Urinary bladder (tissue), 4 donors: ENCODE data around the gene CRY2. TPM values are rescaled to one million over a fixed set of nuclear protein-coding genes. Genes with fewer than 3 reads are reported as not detected.

Experiments
- DNase-seq: peaks from one replicate; pipeline ENCODE4 v3.0.0-alpha.2; 2015; ENCODE audit errors: extremely low spot score
- H3K27ac ChIP-seq: one replicate; pipeline ENCODE4 v1.5.1; 2013; ENCODE audit warnings: low read depth, mild to moderate bottlenecking, moderate library complexity
- H3K36me3 ChIP-seq: one replicate; pipeline ENCODE4 v1.6.1; 2013; ENCODE audit warnings: mild to moderate bottlenecking, moderate library complexity; ENCODE audit not compliant: insufficient read depth
- H3K4me1 ChIP-seq: one replicate; pipeline ENCODE4 v1.6.1; 2013; ENCODE audit warnings: mild to moderate bottlenecking, moderate library complexity; ENCODE audit not compliant: insufficient read depth
- H3K4me3 ChIP-seq: one replicate; pipeline ENCODE4 v1.5.1; 2013; ENCODE audit warnings: low read depth, low read length
- WGBS: extraction: QIAGEN DNeasy Blood & Tissue Kit; methylation state at CpG from one replicate; pipeline ENCODE4 v1.1.7; 2013; 5-methylcytosine and 5-hydroxymethylcytosine counted together
- polyA plus RNA-seq: library from polyadenylated mRNA; stranded (reverse); fragments of 200-250 nt; gene quantifications from one replicate; pipeline ENCODE4 v1.2.3, GENCODE V29; 2013
- total RNA-seq: library from RNA; depleted of rRNA; stranded (reverse); fragments of >200 nt; gene quantifications from one replicate; pipeline ENCODE4 v1.2.3, GENCODE V29; 2014
- donor health status: healthy with polysubstance abuse.
- donor health status: healthy.

Gene CRY2
- total and polyA plus RNA-seq, 2 donors, result 31.0 to 32.4 TPM

GRCh38 chr11:45847911-45848316 is 639 bp downstream of the CRY2 start:
- peak overlapping the region; percentile 60 for H3K4me3 ChIP-seq
- peak overlapping the region; percentile 89 for H3K27ac ChIP-seq
- WGBS, result under 1% methylated on average over 16 of the region's 16 CpGs
- no peak for DNase-seq
- no peaks in the 10 kb centered on the region for H3K36me3 ChIP-seq
- H3K4me1 ChIP-seq, result no peaks in the 10 kb centered on the region

- H3K4me1 ChIP-seq, result no peaks in the 10 kb centered on the region
- no peak for DNase-seq
- WGBS, result 45% methylated on average over 8 of the region's 8 CpGs
- no peak overlapping the region for H3K27ac ChIP-seq
- H3K36me3 ChIP-seq, result no peaks in the 10 kb centered on the region
- H3K4me3 ChIP-seq, result peak overlapping the region; percentile 60
Measured at GRCh38 chr11:45848654-45849081, 1.4 kb downstream of the CRY2 start.

GRCh38 chr11:45850446-45850845 is 3.2 kb downstream of the CRY2 start:
- no peaks in the 10 kb centered on the region for H3K36me3 ChIP-seq
- no peaks in the 10 kb centered on the region for H3K4me1 ChIP-seq
- WGBS, result 67% methylated on average over 2 of the region's 2 CpGs
- H3K27ac ChIP-seq, result no peak overlapping the region
- DNase-seq, result no peak
- H3K4me3 ChIP-seq, result no peak overlapping the region

- Histone ChIP-seq H3K4me1 (no peaks in the 10 kb centered on the region), H3K27ac (no peak overlapping the region), H3K36me3 (peaks cover 2% of the 10 kb centered on the region), H3K4me3 (no peak overlapping the region)
- no peak for DNase-seq
- 78% methylated on average over 2 of the region's 2 CpGs for WGBS
Measured at GRCh38 chr11:45851228-45851627, 4.0 kb downstream of the CRY2 start.

- no peak overlapping the region for H3K4me3 ChIP-seq
- H3K36me3 ChIP-seq, result peaks cover 2% of the 10 kb centered on the region
- no peak for DNase-seq
- WGBS, result 43% methylated on average over 4 of the region's 4 CpGs
- H3K4me1 ChIP-seq, result no peaks in the 10 kb centered on the region
- no peak overlapping the region for H3K27ac ChIP-seq
Measured at GRCh38 chr11:45852018-45852711, 4.9 kb downstream of the CRY2 start.

- no peak overlapping the region for H3K4me3 ChIP-seq
- no peaks in the 10 kb centered on the region for H3K4me1 ChIP-seq
- 25% methylated on average over 1 of the region's 1 CpG for WGBS
- no peak overlapping the region for H3K27ac ChIP-seq
- H3K36me3 ChIP-seq, result peaks cover 2% of the 10 kb centered on the region
- no peak for DNase-seq
Measured at GRCh38 chr11:45852712-45853101, 5.4 kb downstream of the CRY2 start.

GRCh38 chr11:45853332-45854219 is 6.3 kb downstream of the CRY2 start:
- 63% methylated on average over 7 of the region's 7 CpGs for WGBS
- no peaks in the 10 kb centered on the region for H3K4me1 ChIP-seq
- H3K27ac ChIP-seq, result no peak overlapping the region
- no peak overlapping the region for H3K4me3 ChIP-seq
- H3K36me3 ChIP-seq, result peaks cover 2% of the 10 kb centered on the region
- no peak for DNase-seq

GRCh38 chr11:45855308-45855707 is 8.0 kb downstream of the CRY2 start:
- H3K36me3 ChIP-seq, result peaks cover 2% of the 10 kb centered on the region
- H3K4me3 ChIP-seq, result no peak overlapping the region
- WGBS, result 66% methylated on average over 5 of the region's 5 CpGs
- no peak for DNase-seq
- no peak overlapping the region for H3K27ac ChIP-seq
- no peaks in the 10 kb centered on the region for H3K4me1 ChIP-seq

GRCh38 chr11:45856044-45856468 is 8.8 kb downstream of the CRY2 start:
- no peak overlapping the region for H3K4me3 ChIP-seq
- WGBS, result 58% methylated on average over 6 of the region's 6 CpGs
- no peak for DNase-seq
- H3K36me3 ChIP-seq, result peaks cover 5% of the 10 kb centered on the region
- no peak overlapping the region for H3K27ac ChIP-seq
- no peaks in the 10 kb centered on the region for H3K4me1 ChIP-seq

- Histone ChIP-seq H3K27ac (no peak overlapping the region), H3K36me3 (peaks cover 5% of the 10 kb centered on the region), H3K4me3 (no peak overlapping the region), H3K4me1 (no peaks in the 10 kb centered on the region)
- 14% methylated on average over 2 of the region's 2 CpGs for WGBS
- no peak for DNase-seq
Measured at GRCh38 chr11:45857961-45858474, 10.7 kb downstream of the CRY2 start.

GRCh38 chr11:45858751-45859398 is 11.6 kb downstream of the CRY2 start:
- no peak for DNase-seq
- Histone ChIP-seq H3K36me3 (peaks cover 5% of the 10 kb centered on the region), H3K4me3 (no peak overlapping the region), H3K4me1 (no peaks in the 10 kb centered on the region), H3K27ac (no peak overlapping the region)
- WGBS, result 64% methylated on average over 5 of the region's 5 CpGs

- Histone ChIP-seq H3K4me1 (no peaks in the 10 kb centered on the region), H3K4me3 (no peak overlapping the region)
- WGBS, result 20% methylated on average over 12 of the region's 12 CpGs
Measured at GRCh38 chr11:45859661-45860140, 12.4 kb downstream of the CRY2 start.

GRCh38 chr11:45860348-45860747 is 13.1 kb downstream of the CRY2 start:
- Histone ChIP-seq H3K4me1 (no peaks in the 10 kb centered on the region), H3K4me3 (no peak overlapping the region), H3K27ac (no peak overlapping the region), H3K36me3 (peaks cover 5% of the 10 kb centered on the region)
- no peak for DNase-seq
- 62% methylated on average over 5 of the region's 5 CpGs for WGBS

More at GRCh38 chr11:45859661-45860140, 12.4 kb downstream of the CRY2 start:
- peak; percentile 55 for DNase-seq
- Histone ChIP-seq H3K36me3 (peaks cover 5% of the 10 kb centered on the region), H3K27ac (no peak overlapping the region)
